HG02642 (cell line): ENCODE results near the gene UGT3A1.
"Not testable (repeated sequence)": the region's sequence is repeated elsewhere in the genome, so short reads cannot be mapped to it uniquely, and the experiment has no call there.

Experiments
- ATAC-seq: cut with Tn5 transposase; IDR thresholded peaks from one replicate; pipeline ENCODE4 v1.9.1; 2021; ENCODE audit warnings: mild to moderate bottlenecking; ENCODE audit not compliant: unreplicated experiment, poor library complexity

Gene UGT3A1, protein sequence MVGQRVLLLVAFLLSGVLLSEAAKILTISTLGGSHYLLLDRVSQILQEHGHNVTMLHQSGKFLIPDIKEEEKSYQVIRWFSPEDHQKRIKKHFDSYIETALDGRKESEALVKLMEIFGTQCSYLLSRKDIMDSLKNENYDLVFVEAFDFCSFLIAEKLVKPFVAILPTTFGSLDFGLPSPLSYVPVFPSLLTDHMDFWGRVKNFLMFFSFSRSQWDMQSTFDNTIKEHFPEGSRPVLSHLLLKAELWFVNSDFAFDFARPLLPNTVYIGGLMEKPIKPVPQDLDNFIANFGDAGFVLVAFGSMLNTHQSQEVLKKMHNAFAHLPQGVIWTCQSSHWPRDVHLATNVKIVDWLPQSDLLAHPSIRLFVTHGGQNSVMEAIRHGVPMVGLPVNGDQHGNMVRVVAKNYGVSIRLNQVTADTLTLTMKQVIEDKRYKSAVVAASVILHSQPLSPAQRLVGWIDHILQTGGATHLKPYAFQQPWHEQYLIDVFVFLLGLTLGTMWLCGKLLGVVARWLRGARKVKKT

DNA sequence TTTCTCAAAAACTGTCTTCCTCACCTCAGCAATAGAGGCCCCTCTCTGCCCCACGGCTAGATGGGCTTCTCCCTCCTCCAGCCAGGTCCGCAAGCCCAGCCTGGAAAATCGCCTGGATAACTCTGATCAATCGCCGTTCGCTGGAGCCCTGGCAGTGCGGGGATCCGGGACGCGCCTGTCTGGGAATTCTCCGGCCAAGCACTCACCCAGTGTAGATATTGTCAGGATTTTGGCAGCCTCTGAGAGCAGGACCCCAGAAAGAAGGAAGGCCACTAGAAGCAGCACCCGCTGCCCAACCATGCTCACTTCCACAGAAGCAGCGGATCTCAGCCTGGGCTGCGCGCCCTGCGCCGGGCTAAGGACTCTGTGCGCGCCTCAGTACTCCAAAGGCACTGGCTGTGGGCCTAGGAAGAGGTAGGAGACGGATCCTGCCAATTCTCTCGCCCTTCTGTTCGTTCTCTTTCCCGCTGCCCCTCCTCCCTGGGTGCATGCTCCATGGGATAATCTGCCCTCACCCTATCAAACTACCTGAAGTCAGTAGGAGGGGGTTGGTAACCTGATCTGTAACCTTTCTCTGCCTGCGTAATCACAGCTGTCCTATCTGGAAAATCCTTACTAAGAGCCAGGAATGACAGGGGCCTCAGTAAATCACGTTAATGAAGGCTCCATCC, at the start of gene UGT3A1:
Gene UGT3A1, minus strand, starts transcription at position 450 of the 671 bp plus-strand sequence. Its CDS starts 150 bp downstream, at position 300.
- ATAC-seq, result no peak

DNA sequence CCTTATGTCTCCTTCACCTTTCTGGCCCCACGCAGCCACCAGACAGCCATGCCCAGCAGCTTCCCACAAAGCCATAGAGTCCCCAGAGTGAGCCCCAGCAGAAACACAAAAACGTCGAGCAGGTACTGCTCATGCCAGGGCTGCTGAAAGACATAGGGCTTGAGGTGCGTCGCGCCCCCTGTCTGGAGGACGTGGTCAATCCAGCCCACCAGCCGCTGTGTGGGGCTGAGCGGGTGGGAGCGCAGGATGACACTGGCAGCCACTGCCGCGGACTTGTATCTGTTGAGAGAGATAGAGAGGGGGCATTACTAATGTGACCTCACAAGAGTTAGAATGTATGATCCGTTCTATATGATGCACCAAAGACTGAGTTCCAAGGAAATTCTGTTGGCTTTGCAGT, 44.5 kb upstream of the UGT3A1 start:
- ATAC-seq, result no peak

DNA sequence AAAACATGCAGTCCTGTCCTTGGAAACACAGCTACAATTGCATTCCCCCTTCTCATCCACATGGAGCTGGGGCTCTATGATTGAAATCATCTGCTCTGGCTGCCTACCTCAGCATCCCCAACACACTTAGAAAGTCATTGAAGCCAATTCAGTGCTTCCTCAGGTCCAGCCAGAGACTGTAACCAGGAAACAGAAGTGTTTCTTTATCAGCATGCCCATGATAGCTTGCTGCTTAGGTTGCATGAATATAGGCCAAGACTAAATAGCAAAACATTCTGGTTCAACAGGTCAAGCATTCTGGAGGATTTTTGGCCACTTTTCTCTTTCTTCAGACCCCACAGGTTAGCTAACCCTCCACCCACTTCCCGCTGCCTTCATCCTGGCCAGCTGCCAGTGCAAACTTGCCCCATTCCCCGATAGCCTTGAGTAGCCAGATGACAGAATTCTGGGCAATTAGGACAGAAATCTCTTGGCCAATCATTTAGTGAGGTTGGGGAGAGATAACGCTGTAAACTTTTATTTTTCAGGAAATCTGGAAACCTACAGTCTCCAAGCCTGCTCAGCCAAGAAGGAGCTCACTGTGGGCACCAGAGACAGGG, 43.4 kb upstream of the UGT3A1 start:
- not testable (repeated sequence) for ATAC-seq

DNA sequence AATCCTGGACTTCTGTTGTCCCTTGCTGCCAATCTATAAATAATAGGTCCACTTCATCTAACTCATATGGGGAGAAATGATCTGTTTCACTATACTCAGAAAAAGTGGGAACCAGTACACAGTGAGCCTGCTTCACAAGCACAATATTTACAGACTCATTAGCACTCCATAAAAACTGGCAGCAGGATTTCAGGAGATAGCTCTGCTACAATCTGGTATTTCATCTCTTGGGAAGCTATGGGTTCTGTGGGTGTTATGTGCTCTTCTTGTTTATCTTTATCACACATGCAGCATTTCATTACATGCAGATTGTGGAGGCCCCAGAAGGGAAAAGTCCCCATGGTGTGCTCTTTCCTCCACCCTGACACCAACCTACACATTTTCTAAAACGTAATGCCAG, 42.3 kb upstream of the UGT3A1 start:
- no peak for ATAC-seq

DNA sequence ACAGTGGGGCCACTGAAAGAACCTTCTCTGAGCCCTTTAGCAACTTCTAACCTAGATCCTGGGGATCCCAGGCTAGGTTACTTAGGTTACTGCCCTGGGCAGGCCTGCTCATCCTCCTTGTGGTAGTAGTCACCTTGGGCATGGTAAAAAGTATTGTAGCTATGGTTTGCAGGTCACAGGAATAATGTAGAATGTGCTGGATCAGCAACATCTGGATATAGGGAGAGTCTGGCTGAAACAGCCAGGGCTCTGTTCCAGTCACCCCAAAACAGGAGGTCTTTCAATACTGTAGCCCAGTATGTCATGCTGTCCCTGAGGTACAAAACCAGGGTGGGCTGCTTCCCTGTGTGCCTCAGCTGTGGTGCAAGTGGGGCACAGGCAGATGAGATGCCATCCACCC, 41.9 kb upstream of the UGT3A1 start:
- no peak for ATAC-seq

DNA sequence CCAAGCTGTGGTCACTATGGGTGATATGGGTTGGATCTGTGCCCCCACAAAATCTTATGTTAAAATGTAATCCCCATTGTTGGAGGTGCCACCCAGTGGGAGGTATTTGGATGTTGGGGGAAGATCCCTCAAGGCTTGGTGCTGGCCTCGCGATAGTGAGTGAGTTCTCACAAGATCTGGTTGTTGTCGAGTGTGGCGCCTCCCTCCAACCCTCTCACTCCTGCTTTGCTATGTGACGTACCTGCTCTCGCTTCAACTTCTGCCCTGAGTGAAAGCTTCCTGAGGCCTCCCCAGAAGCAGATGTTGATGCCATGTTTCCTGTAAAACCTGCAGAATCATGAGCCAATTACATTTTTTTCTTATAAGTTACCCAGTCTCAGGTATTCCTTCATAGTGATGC, 40.0 kb upstream of the UGT3A1 start:
- ATAC-seq, result no peak

DNA sequence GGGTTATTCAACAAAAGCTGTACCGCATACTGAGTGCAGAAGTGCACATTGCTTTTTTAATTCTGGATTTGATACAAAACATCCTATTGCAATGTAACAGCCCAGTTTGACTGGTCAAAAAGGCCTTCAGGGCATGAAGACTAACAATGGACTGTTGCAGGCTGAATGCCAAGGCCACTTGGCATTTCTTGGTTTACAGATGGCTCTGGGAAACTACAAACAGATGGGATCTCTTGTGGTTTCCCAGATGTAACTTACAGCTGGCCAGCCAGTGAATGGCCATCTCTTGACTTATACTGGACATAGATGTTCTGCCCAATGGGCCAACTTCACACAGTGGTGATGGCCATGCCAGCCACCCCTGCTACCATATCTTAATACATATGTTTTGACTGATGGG, 38.7 kb upstream of the UGT3A1 start:
- no peak for ATAC-seq

DNA sequence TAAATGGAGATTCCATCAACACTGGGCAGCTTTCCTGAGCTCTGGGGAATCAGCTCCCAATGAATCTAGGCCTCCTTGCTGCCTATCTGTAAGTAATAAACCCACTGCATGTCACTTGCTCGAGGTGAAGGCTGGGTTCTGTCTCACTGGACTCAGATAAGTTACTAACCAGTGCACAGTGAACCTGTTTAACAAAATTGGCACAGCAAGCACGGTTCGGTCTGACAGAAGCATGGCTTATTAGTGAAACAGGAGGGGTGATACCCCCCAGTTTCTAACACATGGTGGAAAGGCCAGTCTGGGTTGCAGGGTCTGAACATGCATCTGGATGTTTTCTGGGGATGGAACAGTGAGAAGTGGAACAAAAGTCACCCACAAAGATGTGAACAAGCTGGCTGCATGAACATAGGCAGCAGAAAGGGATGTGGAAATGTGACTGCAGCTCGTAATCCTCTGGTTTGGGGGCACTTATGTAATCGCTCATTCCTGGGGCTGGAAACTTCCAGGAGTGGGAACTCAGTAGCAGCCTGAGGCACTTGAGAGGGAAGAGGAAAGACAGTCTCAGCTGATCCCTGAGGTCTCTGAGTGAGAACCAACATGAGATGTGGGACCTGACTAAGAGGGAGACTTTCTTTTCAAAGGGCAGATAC, 37.8 kb upstream of the UGT3A1 start:
- ATAC-seq, result no peak

DNA sequence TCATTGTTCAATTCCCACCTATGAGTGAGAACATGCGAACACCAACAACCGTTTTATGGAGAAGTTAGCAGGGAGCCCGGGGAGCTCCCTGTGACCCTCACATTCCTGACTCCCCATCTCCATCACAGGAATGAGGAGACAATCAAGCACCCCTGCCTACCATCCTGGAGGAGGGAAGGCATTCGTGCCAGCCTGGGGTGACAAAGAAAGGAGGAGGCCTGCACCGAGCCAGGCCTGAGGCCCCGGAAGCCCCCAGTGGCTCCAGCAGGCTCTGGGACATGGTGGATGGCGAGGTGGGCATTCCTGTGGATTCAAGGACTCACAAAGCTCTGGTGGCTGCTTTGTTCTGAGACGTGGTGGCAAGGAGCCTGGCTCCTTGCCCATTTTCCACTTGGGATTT, 36.5 kb upstream of the UGT3A1 start:
- ATAC-seq, result no peak

DNA sequence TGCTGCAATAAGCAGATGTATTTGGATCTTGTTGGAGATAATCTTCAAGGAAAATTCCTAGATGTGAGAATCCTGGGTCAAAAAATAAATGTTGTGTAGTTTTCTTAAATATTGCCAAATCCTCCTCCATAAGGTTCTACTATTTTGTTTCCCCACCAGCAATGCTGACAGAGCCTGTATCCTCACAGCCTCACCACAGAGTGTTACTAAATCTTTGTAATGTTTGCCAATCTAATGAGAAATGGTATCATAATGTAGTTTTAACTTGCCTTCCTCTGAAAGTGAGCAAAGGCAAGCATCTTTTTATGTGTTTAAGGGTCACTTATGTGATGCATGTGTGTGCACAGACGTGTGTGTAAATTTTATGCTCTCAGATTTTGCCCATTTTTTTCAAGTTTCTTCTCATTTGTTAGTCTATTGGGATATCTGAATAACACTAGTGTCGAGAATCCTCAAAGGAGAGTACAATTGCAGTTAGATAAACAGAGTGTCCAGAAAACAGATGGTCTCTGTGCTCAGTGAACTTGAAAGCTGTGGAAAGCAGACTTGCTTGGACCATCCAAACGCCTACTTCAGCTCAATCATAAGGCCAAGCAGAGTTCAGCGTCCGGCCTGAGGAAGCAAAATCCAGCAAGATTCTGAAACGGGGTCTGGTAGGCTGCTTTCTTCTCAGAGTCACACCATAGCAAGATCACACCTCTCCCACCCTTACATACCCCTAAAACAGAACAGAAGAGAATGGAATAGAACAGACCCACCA, 35.7 kb upstream of the UGT3A1 start:
- no peak for ATAC-seq

DNA sequence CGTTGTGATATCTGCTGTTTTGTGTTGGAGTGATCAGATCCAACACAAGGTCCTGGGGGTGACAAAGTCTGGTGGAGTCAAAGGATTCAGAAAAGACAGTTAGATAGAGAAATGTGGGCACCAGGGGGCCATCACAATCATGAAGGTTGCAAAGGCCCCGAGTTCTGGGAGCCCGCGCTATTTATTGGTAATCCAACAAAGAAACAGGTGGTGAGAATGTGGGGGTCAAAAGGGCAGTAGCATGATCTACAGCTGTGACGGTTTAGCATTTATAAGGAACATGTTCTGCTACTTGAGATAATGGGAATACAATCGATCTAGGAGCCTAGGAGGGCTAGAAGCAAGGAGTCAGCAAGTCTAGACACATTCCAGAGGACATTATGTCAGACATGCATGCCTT, 31.1 kb upstream of the UGT3A1 start:
- not testable (repeated sequence) for ATAC-seq

DNA sequence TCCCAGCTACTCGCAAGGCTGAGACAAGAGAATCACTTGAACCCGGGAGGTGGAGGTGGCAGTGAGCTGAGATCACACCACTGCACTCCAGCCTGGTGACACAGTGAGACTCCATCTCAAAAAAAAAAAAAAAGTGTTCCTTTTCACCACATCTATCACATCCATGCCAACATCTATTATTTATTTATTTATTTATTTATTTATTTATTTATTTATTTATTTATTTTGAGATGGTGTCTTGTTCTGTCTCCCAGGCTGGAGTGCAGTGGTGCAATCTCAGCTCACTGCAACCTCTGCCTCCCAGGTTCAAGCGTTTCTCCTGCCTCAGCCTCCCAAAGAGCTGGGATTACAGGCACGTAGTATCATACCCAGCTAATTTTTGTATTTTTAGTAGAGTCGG, 28.4 kb upstream of the UGT3A1 start:
- not testable (repeated sequence) for ATAC-seq

DNA sequence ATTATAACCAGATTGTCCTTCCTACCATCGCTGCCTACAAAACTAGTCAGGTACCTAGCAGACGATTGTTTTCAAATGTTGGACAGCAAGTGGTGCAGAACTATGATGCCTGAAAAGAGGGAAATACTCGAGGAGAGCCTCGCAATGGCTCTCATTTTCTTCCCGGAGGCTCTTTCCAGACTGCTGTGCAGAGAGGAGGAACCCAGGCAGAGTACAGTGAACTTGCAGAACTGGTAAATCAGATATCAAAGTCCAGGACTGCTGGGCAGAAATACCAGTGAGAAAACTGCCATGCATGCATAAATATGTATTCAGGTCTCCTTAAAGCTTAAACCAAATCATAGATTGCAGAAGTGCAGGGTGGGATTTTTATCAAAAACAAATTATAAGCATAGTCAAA, 26.4 kb upstream of the UGT3A1 start:
- ATAC-seq, result no peak

DNA sequence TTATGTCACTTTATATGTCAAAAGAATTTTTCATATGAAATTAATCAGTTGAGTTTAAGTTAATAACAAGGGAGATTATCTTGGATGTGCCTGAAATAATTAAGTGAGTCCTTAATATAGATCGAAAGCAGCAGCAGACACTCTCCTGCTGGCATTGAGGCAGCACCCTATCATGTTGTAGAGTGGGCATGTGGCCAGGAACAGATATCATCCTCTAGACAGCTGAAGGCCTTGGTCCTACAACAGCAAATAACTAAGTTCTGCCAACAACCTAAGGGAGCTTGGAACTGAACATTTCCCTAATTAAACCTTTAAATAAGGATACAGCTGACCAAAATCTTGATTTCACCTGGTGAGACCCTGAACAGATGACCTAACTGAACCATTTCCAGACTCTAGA, 25.8 kb upstream of the UGT3A1 start:
- no peak for ATAC-seq

DNA sequence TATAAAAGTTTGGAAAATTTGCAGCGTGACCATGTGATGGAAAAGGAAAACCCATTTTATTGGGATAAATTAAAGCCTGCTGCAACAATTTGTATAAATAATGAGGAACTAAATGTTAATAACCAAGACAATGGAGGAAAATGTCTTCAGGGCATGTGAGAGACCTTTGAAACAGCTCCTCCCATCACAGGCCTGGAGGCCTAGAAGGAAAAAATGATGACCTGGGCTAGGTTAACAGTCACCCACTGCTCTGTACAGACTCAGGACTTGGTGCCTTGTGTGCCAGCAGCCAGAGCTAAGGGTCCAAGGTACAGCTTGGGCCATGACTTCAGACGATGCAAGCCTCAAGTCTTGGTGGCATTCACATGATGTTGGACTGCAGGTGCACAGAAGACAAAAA, 22.0 kb upstream of the UGT3A1 start:
- no peak for ATAC-seq

DNA sequence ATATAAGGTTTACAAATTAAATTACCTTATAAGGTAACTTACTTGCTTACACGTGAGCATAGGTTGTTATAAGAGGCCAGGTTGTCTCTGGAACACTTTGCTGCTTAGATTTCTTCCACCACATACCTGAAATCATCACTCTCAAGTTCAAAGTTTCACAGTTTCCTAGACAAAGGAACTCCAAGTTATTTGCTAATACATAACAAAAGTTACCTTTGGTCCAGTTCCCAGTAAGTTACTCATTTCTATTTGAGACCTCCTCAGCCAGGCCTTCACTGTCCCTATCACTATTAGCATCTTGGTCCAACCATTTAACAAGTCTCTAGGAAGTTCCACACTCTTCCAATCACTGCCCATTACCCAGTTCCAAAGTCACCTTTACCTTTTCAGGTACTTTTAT, 18.5 kb upstream of the UGT3A1 start:
- ATAC-seq, result no peak

DNA sequence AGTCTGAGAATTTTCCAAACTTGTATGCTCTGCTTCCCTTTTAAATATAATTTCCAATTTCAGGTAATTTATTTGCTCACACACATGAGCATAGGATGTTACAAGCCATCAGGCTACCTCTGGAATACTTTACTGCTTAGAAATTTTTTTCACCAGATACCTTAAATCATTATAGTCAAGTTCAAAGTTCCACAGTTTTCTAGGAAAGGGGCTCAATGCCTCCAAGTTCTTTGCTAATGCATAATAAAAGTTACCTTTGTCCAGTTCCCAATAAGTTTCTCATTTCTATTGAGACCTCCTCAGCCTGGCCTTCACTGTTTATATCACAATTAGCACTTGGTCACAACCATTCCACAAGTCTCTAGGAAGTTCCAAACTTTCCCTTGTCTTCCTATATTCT, 16.2 kb upstream of the UGT3A1 start:
- ATAC-seq, result no peak

DNA sequence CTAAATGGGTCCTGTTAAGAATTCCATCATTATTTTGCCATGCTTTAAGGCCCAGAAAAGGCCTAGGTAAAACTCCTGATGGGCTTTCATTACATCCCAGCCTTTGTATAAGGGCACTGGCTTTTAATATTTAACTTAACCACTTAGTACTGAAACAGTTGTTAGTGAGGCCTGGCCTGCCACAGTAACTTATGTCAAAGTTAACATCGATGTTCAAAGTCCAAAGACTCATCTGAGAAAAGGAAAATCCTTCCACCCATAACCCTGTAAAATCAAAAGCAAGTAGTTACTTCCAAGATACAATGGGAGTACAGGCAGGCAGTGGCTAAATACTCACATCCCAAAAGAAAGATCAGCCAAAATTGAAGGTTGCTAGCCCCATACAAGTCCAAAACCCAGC, 15.0 kb upstream of the UGT3A1 start:
- no peak for ATAC-seq

DNA sequence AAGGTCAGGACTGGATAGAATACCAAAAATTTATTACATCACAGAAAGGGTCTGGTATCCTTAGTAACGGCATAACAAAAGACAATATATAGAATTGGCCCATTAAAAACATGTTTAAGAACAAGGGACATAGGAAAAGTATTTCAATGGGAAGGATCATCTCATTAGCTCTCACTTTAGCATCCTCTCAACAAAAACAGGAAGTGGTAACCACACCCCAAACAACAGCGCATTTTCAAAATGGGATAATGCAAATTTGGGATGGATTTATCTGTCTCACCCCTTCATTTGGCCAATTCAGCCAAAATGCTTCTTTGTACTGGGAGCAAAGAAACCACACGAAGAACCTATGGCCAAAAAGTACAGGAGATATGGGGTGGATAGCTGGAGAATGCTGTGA, 9.8 kb upstream of the UGT3A1 start:
- no peak for ATAC-seq

DNA sequence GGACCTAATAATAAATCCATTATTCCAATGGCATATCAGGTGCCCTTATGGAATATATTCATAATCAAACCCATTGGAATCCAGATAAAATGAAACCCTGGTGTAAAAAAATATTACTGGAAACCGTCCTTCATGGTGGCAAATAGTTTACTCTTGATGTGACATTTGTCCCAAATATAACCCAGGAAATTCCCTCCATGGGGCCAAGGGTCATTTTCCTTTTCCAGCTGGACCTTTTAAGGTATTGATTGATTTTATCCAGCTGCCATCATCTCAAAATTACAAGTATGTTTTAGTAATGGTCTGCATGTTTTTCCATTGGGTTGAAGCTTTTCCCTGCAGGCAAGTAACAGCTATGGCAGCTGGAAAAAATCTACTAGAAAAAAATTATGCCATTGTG, 8.4 kb upstream of the UGT3A1 start:
- no peak for ATAC-seq
